ENCODE measurements around the gene TBCCD1. TPM values are rescaled to one million over a fixed set of nuclear protein-coding genes. Genes with fewer than 3 reads are reported as not detected.

Gene TBCCD1, protein sequence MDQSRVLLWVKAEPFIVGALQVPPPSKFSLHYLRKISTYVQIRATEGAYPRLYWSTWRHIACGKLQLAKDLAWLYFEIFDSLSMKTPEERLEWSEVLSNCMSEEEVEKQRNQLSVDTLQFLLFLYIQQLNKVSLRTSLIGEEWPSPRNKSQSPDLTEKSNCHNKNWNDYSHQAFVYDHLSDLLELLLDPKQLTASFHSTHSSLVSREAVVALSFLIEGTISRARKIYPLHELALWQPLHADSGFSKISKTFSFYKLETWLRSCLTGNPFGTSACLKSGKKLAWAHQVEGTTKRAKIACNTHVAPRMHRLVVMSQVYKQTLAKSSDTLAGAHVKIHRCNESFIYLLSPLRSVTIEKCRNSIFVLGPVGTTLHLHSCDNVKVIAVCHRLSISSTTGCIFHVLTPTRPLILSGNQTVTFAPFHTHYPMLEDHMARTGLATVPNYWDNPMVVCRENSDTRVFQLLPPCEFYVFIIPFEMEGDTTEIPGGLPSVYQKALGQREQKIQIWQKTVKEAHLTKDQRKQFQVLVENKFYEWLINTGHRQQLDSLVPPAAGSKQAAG
- 10.6 and 12.3 TPM in 2 replicates for total RNA-seq

DNA sequence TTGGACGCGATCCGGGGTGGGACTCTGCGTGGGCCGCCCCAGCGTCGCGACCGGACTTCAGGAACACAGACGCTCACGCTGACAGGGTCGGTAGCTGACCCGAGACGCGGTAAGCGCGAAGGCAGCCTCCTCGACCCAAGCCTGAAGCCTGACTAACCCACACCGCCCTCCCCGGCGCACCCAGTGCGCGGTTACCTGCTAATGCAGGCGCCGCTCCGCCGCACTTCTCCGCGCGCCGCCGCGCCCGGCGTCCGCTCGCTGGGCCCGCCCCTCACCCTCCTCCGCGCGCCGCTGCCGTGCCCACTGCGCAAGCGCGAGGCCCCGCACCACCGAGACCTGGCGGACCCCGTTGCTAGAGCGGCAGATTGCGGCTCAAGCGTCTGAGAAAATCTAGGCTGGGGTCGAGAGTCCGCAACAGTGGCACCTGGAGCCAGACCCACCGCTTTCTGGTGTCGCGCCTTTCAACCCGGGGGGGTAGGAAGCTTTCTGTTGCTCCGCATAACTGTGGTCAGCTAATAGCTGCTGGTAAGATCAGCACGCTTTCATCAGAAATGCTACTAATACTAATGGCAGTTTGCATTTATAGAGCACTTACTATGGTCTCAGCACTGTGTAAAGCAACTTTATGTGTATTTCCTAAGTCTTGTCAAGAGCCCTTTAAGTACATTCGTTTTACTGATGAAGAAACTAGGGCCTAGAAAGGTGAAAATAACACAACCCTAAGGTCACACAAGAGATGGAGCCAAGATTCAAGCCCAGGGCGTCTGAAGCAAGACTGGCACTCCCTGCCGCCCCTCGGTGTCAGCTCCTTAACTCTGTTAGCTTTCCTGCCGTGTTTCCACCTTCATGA is at the start of gene TBCCD1:
TBCCD1 (minus strand) TSS at position 268 of the 850 bp plus-strand sequence. CDS start 3,010 bp downstream, outside the sequence.

DNA sequence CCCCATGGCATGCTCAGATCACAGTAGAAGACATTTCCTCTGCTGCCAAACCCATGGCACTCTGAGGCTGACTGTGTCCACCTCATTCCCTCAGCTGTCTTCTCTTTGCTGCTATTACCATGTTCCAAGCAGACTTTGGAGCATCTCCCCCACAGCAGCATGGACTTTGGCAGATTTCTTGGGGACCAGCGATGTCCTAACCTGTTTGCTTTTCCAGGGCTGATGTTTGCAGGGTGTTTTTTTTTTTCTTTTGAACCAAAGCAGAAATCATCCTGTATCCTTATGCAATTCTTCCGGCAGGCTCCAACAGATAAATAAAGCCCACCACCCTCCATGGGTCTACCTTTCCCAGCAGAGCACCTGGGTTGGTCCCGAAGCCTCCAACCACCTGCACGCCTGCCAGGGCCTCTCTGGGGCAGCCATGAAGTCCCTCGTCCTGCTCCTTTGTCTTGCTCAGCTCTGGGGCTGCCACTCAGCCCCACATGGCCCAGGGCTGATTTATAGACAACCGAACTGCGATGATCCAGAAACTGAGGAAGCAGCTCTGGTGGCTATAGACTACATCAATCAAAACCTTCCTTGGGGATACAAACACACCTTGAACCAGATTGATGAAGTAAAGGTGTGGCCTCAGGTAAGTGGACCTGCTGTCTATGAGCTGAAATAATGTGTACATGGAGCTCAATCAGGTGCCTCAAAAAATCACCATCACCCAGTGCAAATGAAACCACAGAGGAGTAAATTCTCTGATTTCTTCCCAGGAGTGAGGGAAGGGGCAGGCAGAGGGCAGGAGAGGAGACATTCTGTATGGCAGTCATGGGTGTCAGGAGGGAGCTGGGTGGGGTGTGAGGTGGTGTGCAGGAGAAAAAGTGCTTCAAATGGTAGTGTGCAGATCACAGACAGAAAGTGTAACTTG is 45.8 kb upstream of the TBCCD1 start, which contains the start of gene AHSG:
AHSG (plus strand) TSS at position 340 of the 916 bp plus-strand sequence; CDS start at position 422, 82 bp downstream.

DNA sequence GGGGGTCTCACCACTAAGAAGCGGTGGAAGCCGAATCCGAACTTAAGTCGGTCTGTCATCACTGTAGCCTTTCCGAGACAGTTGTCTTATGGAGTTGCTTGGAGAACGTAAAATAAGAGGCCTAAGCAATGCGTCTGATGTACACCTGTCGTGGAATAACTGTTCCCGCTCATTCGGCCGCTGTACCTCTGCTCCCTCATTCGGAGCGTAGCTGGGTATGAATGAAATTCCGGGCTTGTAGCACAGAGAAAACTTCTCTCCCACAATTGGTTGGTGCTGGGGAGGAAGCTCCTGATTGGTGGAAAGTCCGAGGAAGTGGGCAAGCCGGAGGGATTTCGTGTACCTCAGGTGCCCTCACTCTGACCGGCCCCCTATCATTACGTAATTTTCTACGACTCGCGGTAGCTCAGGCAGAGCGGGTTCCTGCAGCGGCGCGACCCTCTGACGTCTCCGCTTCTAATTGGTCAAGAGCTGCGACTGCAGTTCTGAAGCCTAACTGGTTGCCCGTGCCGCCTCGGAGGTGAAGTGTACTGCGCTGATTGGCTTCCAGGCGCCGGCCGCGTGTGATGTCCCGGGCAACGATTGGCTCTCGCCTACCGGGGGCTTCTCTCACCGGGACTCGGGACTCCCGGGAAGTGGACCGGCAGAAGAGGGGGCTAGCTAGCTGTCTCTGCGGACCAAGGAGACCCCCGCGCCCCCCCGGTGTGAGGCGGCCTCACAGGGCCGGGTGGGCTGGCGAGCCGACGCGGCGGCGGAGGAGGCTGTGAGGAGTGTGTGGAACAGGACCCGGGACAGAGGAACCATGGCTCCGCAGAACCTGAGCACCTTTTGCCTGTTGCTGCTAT is 3.2 kb upstream of the TBCCD1 start, which contains the start of gene DNAJB11:
DNAJB11 (plus strand) TSS at position 625 of the 845 bp plus-strand sequence; CDS start at position 803, 178 bp downstream.

DNA sequence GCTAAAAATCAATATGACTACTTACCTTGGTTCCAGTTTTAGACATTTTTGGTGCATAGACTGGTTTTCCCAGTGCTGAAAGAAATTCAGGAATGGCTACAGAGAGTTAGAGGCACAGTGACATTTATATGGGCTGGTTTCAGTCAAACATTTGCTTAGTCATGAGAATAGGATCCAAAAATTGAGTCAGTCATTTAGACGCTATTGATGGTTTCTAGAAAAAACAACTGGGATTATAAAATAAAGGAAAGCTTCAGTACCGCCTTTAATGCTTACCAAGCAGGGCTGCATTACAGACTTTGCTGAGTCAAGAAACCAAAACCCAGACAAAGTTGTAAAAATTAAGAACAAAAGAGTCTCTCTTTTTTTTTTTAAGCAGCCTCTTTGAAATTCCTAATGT is 22.9 kb downstream of the TBCCD1 start, which contains the start of gene CRYGS:
CRYGS (minus strand) TSS at position 100 of the 400 bp plus-strand sequence; CDS start at position 46, 54 bp downstream.

Other genes starting within 250 kb of the TBCCD1 start
- gene DGKG, start 205.1 kb downstream of the TBCCD1 start, total RNA-seq, result 0.31 and 0.57 TPM in 2 replicates
- 0.23 and 0.84 TPM in 2 replicates for gene CRYGS, start 23.0 kb downstream of the TBCCD1 start, total RNA-seq
- 64.6 and 130 TPM in 2 replicates for gene DNAJB11, start 3.4 kb upstream of the TBCCD1 start, total RNA-seq
- 0.47 TPM in 1 of 2 replicates, not detected in the other for gene AHSG, start 45.7 kb upstream of the TBCCD1 start, total RNA-seq
- not detected in 2 replicates for gene FETUB, start 73.1 kb upstream of the TBCCD1 start, total RNA-seq
- 0.11 TPM in 1 of 2 replicates, not detected in the other for gene HRG, start 98.7 kb upstream of the TBCCD1 start, total RNA-seq
- not detected in 2 replicates for gene KNG1, start 150.0 kb upstream of the TBCCD1 start, total RNA-seq
- 175 and 285 TPM in 2 replicates for gene EIF4A2, start 216.2 kb upstream of the TBCCD1 start, total RNA-seq
- gene RFC4, start 239.1 kb upstream of the TBCCD1 start, total RNA-seq, result 37.5 and 73.3 TPM in 2 replicates

Data from hair follicular keratinocyte (primary cell).